HG03039 (cell line): ENCODE data around the gene KHDC3L.
A peak's percentile ranks its signal among the peaks of the same experiment; 100 is the strongest.
"Not testable (repeated sequence)": the region's sequence is repeated elsewhere in the genome, so short reads cannot be mapped to it uniquely, and the experiment has no call there.

Experiments used
- ATAC-seq: cut with Tn5 transposase; IDR thresholded peaks from one replicate; pipeline ENCODE4 v1.9.1; 2021; ENCODE audit warnings: mild to moderate bottlenecking, moderate library complexity; ENCODE audit not compliant: unreplicated experiment

KHDC3L gene

GRCh38 chr6:73369157-73369556 lies 6.7 kb downstream of the KHDC3L start:
- ATAC-seq = no peak

- no peak for ATAC-seq
Observed at GRCh38 chr6:73369563-73369962, 7.1 kb downstream of the KHDC3L start, which contains the start of gene OOEP. OOEP (minus strand) TSS chr6:73369897; CDS start chr6:73369792, 105 bp downstream.

- no peak for ATAC-seq
Observed at GRCh38 chr6:73371984-73372383, 9.5 kb downstream of the KHDC3L start.

DNA sequence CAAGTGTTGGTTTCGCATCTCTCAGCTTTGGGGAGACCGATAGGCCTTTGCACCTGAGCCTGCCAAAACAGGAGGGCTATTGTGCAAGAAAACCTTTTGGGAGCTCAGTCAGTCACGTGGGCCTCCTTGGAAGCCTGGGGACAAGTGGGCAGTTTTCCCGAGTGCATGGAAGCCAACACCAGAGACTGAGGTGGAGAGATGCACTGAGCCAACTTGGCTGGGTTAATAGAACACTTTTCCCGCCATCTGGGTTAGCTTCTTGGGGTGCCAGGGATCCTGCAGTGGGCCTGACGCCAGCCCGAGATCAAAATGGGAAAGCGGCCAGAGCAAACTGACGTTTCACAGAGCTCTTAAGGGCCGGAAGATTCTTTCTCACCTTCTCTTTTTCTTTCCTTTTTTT lies 10.1 kb downstream of the KHDC3L start:
- ATAC-seq = no peak

DNA sequence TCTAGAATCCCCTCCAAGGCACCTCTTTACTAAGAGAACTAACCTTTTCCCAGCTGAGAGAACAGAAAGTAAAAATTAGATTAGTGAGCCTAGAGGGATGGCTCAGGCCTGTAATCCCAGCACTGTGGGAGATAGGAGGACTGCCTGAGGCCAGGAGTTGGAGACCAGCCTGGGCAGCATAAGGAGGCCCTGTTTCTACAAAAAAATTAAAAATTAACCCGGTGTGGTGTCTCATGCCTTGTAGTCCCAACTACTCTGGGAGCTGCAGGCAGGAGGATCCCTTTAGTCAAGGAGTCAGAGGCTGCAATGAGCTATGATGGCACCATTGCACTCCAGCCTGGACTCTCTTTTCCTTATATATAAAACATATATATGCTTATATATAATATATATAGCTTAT lies 12.8 kb downstream of the KHDC3L start:
- ATAC-seq = no peak

GRCh38 chr6:73377225-73377624 lies 14.8 kb downstream of the KHDC3L start:
- no peak for ATAC-seq

DNA sequence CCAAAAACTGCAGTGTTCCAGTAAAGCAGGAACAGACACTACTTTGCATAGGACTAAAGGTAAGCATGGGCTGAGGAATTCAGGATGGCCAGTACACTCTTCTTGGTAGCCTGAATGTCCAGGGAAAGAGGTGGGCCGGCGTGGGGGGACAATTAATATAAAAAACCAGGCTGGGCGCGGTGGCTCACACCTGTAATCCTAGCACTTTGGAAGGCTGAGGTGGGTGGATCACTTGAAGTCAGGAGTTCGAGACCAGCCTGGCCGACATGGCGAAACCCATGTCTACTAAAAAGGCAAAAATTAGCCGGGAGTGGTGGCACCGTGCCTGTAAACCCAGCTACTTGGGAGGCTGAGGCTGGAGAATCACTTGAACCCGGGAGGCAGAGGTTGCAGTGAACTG lies 19.1 kb downstream of the KHDC3L start:
- ATAC-seq = not testable (repeated sequence)

DNA sequence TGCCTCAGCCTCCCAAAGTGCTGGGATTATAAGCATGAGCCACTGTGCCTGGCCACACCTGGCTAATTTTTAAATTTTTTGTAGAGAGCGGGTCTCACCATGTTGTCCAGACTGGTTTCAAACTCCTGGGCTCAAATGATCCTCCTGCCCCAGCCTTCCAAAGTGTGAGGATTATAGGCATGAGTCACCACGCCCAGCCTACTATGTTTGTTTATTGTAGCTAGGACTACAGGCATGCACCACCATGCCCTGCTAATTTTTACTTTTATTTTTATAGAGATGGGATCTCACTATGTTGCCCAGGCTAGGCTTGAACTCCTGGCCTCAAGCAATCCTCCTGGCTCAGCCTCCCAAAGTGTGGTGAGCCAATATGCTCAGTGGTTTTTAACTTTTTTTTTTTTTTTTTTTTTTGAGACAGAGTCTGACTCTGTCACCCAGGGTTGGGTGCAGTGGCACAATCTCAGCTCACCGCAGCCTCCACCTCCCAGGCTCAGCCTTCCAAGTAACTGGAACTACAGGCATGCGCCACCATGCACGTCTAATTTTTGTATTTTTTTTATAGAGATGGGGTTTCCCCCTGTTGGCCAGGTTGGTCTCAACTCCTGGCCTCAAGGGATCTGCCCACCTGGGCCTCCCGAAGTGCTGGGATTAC lies 20.1 kb downstream of the KHDC3L start:
- no peak for ATAC-seq

DNA sequence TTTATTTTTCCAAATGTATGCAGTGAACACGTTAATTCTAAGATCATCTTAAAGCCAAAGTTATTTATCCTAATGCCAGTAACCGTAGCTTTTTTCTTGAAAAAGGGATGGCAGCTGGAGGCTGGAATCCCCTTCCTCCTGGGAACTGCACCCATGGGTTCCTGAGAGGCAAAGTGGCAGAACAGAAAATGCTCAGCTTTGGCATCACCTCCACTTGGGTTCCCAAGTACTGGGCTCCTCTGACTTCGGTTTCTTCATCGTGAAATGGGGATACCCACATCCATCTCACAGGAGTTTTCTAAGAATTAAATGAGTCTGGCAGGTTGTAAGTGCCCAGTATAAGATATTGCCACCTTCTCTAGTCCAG lies 26.0 kb downstream of the KHDC3L start:
- ATAC-seq = peak; percentile 19

DNA sequence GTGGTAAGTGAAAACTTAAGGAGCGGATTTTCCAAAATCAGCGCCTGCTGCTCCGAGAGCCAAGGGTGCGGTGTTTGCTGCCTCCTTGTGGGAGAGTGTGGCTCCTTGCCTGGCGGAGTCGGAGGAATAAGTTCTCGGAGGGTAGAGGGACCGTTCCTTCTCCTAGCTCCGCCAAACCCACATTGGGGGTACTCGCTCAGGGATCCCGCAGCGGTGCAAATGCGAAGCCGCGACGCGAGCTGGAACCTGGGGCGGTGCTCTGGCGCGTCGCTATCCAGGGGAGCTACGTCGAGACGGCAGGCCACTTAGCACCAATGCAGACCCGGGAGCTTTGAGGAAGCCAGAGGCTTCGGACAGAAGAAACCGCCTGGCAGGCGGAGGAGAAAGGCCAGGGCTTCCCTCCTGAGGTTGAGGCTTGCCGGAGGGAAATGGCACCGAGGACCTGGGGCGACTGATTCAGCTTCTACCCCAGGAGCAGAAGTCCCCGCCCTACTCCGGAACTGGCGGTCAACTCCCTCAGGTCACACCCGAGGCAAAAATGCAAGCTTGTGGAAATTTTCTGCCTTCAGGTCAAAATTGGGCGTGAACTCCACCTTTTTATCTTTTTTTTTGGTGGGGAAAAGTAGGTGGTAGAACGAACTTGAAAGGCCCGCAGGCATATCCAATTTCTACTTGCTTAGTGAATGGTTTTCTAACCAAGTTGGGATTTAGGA lies 26.5 kb downstream of the KHDC3L start:
- peak; percentile 62 for ATAC-seq

DNA sequence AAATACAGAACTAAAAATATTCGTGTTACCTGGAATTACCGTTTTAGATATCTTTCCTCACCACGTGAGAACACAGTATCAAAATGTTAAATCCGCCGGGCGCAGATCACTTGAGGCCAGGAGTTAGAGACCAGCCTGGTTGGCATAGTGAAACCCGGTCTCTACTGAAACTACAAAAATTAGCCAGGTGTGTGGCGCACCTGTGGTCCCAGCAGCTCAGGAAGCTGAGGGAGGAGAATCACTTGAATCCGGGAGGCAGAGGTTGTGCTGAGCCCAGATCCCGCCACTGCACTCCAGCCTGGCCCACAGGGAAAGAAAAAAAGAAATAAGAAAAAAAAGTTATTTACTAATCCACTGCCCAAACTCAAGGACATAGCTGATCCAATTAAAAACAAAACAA lies 27.4 kb downstream of the KHDC3L start:
- ATAC-seq = no peak

DNA sequence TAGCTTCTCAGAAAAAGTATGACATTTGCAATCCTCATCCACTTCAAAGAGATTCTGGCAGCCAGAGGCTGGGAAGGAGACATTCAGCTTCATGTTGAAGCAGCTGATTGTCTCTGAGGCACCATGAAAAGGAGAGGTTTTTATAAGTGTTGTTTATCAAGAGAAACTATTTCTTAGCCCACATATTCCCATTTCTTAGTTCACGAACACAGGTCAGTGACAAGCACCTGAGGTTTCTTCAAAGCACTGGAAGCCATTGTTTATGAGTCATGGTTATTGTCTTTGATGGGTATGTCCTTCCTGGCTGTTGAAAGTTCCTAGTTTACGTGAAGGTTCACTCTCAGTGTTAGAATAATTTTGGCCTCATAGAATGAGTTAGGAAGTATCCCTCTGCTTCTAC lies 29.2 kb downstream of the KHDC3L start:
- no peak for ATAC-seq

DNA sequence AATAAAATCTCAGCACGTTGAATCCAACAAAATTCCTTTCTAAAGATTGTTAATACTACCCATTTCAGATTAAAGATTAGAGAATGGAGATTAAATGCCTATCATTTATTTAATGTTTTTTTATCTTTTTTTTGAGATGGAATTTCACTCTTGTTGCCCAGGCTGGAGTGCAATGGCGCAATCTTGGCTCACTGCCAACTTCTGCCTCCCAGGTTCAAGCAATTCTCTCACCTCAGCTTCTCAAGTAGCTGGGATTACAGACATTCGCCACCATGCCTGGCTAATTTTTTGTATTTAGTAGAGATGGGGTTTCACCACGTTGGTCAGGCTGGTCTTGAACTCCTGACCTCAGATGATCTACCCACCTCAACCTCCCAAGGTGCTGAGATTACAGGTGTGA lies 29.7 kb downstream of the KHDC3L start:
- not testable (repeated sequence) for ATAC-seq

DNA sequence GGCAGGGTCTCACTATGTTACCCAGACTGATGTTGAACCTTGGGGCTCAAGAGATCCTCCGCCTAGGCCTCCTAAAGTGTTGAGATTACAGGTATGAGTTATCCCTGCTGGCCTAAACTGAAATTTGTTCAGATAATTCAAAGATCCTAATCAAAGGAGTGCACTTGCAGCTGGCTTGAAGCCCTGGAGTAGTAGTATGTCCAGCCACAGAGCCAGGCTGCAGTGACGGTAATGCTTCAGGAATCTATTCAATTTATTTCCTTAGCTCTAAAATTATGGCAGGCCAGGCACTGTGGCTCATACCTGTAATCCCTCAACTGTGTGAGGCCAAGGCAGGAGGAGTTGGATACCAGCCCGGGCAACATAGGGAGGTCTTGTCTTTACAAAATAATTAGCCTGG lies 30.8 kb downstream of the KHDC3L start:
- ATAC-seq = no peak

GRCh38 chr6:73394577-73395354 lies 32.3 kb downstream of the KHDC3L start, which contains the start of gene DDX43:
DDX43 (plus strand) TSS chr6:73394828; CDS start chr6:73394906, 78 bp downstream.
- ATAC-seq = no peak

DNA sequence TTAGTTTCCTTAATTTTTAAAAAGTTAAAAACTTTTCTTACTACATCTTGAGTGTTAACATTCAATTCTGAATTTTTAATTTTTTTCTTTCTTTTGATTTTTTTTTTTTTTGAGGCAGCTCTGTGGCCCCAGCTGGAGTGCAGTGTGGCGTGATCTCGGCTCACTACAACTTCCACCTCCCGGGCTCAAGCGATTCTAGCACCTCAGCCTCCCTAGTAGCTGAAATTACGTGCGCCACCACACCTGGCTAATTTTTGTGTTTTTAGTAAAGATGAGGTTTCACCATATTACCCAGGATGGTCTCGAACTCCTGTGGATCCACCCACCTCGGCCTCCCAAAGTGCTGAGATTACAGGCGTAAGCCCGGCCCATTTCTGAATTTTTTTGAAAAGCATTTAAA lies 33.4 kb downstream of the KHDC3L start:
- ATAC-seq = no peak

DNA sequence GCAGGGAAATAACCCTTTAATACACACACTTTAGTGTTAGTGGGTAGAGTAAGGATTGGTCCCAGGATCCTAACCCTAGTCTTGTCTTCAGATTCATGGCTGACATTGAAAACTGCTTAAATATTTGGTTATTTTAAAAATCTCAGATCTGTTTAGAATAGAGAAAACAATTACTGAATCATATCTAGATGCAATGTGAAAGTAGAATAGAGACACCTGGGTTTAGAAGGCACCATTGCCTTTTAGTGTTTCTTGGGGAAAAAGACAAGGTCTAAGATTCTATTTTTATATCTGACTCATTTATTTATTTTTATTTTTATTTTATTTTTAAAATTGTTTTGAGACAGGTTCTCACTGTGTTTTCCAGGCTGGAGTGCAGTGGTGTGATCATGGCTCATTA lies 38.2 kb downstream of the KHDC3L start:
- no peak for ATAC-seq

GRCh38 chr6:73409395-73409794 lies 46.9 kb downstream of the KHDC3L start:
- ATAC-seq = no peak

DNA sequence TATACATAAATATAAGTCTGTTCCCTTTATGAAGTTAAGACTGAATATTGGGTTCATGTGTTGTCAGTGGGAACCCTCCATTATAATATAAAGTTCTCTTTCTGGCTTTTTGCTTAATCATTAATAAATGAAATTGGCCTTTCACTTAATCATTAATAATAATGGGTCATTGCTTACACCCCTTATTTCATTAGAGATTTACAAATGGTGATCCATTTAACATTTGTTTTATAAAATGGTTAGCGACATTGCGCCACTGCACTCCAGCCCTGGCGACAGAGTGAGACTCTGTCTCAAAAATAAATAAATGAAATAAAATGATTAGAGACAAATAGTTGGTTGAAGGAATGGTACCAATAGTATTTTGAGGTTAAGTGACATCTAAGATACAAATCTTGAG lies 50.6 kb downstream of the KHDC3L start:
- no peak for ATAC-seq
